Mesenchymal stem cell (in vitro differentiated cells and primary cell): ENCODE data around the gene MYO1D.

Experiments
- DNase-seq: peaks from one replicate; pipeline ENCODE4 v3.0.0-alpha.2; 2013
- H2AFZ ChIP-seq: one replicate; pipeline ENCODE4 v1.6.1; 2013; ENCODE audit warnings: low read depth, mild to moderate bottlenecking, control low read depth, inconsistent platforms, low read length, moderate library complexity
- H2AK5ac ChIP-seq: 2 replicates; pipeline ENCODE4 v1.6.1; 2013; ENCODE audit warnings: low read length, moderate library complexity, mild to moderate bottlenecking, inconsistent platforms; ENCODE audit not compliant: severe bottlenecking
- H2BK120ac ChIP-seq: one replicate; pipeline ENCODE4 v1.6.1; 2013; ENCODE audit warnings: low read depth, mild to moderate bottlenecking, inconsistent platforms, low read length, moderate library complexity
- H2BK12ac ChIP-seq, 2 experiments: one replicate each; pipeline ENCODE4 v1.6.1; 2013; ENCODE audit warnings: inconsistent platforms in 2 of 2, low read length in 2 of 2, mild to moderate bottlenecking in 2 of 2, moderate library complexity in 2 of 2, control low read depth in 1 of 2
- H2BK15ac ChIP-seq: one replicate; pipeline ENCODE4 v1.6.1; 2013; ENCODE audit warnings: mild to moderate bottlenecking, low read depth, inconsistent platforms; ENCODE audit not compliant: poor library complexity, severe bottlenecking
- H2BK5ac ChIP-seq: 2 replicates; pipeline ENCODE4 v1.6.1; 2013; ENCODE audit warnings: low read depth, mild to moderate bottlenecking, low read length, control low read depth, inconsistent platforms; ENCODE audit not compliant: poor library complexity, severe bottlenecking
- H3K14ac ChIP-seq, 2 experiments: one replicate each; pipeline ENCODE4 v1.6.1; 2013; ENCODE audit warnings: inconsistent platforms in 2 of 2, low read length in 2 of 2, control low read depth in 1 of 2, mild to moderate bottlenecking in 1 of 2, moderate library complexity in 1 of 2
- H3K18ac ChIP-seq, 2 experiments: one replicate each; pipeline ENCODE4 v1.6.1; 2013; ENCODE audit warnings: inconsistent platforms in 2 of 2, low read length in 2 of 2, control low read depth in 1 of 2, low read depth in 1 of 2, mild to moderate bottlenecking in 1 of 2
- H3K23ac ChIP-seq, 2 experiments: one replicate each; pipeline ENCODE4 v1.6.1; 2013; ENCODE audit warnings: inconsistent platforms in 2 of 2, low read length in 2 of 2, mild to moderate bottlenecking in 2 of 2, moderate library complexity in 2 of 2, control low read depth in 1 of 2
- H3K27ac ChIP-seq: 2 replicates; pipeline ENCODE4 v1.5.1; 2013; ENCODE audit warnings: mild to moderate bottlenecking, moderate library complexity, low read length, control low read depth, inconsistent platforms; ENCODE audit not compliant: poor library complexity, severe bottlenecking
- H3K27me3 ChIP-seq, 2 experiments: 2 replicates each; pipeline versions ENCODE4 v1.6.1 to v1.7.0; 2013; ENCODE audit warnings: low read length in 2 of 2, mild to moderate bottlenecking in 2 of 2, moderate library complexity in 2 of 2, control low read depth in 1 of 2, inconsistent platforms in 1 of 2; ENCODE audit not compliant: control insufficient read depth in 1 of 2, insufficient read depth in 1 of 2
- H3K36me3 ChIP-seq, 2 experiments: 2 replicates each; pipeline versions ENCODE4 v1.6.1 to v1.7.0; 2013; ENCODE audit warnings: low read length in 2 of 2, control low read depth in 1 of 2, inconsistent platforms in 1 of 2, low read depth in 1 of 2, mild to moderate bottlenecking in 1 of 2; ENCODE audit not compliant: insufficient read depth in 2 of 2, control insufficient read depth in 1 of 2
- H3K4ac ChIP-seq, 2 experiments: one replicate each; pipeline ENCODE4 v1.6.1; 2013; ENCODE audit warnings: inconsistent platforms in 2 of 2, low read length in 2 of 2, mild to moderate bottlenecking in 2 of 2, moderate library complexity in 2 of 2, control low read depth in 1 of 2, low read depth in 1 of 2
- H3K4me1 ChIP-seq: 2 replicates; pipeline ENCODE4 v1.6.1; 2013; ENCODE audit warnings: low read depth, low read length, control low read depth; ENCODE audit not compliant: control insufficient read depth, insufficient read depth
- H3K4me2 ChIP-seq: 2 replicates; pipeline ENCODE4 v1.6.1; 2013; ENCODE audit warnings: low read length, mild to moderate bottlenecking, inconsistent platforms; ENCODE audit not compliant: poor library complexity, severe bottlenecking
- H3K4me3 ChIP-seq, 2 experiments: 2 replicates each; pipeline versions ENCODE4 v1.5.1 to v1.7.0; 2013; ENCODE audit warnings: low read length in 2 of 2, mild to moderate bottlenecking in 2 of 2, control low read depth in 1 of 2, low read depth in 1 of 2; ENCODE audit not compliant: insufficient read depth in 1 of 2
- H3K79me1 ChIP-seq: replicated peaks from 2 replicates; pipeline ENCODE4 v1.6.1; 2013; ENCODE audit warnings: mild to moderate bottlenecking, control low read depth, low read length, inconsistent platforms; ENCODE audit not compliant: poor library complexity, severe bottlenecking
- H3K9ac ChIP-seq: 2 replicates; pipeline ENCODE4 v1.7.0; 2013; ENCODE audit warnings: mild to moderate bottlenecking, low read length, moderate library complexity
- H3K9me3 ChIP-seq: 2 replicates; pipeline ENCODE4 v1.7.0; 2013; ENCODE audit warnings: mild to moderate bottlenecking, low read length; ENCODE audit not compliant: control insufficient read depth
- H4K8ac ChIP-seq: one replicate; pipeline ENCODE4 v1.6.1; 2013; ENCODE audit warnings: inconsistent platforms, mild to moderate bottlenecking, low read length, moderate library complexity
- H4K91ac ChIP-seq: one replicate; pipeline ENCODE4 v1.6.1; 2013; ENCODE audit warnings: mild to moderate bottlenecking, low read length, inconsistent platforms
- WGBS: methylation state at CpG from one replicate; pipeline ENCODE4 v1.1.7; 2013; ENCODE audit warnings: mixed read lengths; 5-methylcytosine and 5-hydroxymethylcytosine counted together

MYO1D gene

DNA sequence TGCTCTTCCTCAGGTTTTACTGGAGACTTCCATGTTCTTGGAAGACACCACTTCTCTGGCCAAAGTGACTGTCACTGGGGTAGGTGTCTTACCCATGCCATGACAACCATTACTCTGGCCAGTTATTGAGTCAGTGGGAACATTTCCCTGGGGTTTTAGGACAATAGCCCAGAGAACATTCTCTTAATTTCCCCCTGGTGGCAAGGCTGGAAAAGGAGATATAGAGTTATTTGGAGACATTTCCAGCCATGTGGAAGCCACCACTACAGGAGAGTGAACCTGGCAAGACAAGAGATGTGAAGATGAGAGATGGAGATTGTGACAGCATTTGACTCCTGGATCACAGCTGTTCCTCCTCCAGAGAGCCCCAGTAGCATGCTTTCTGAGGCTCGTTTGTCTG is 283.9 kb downstream of the MYO1D start:
- H3K79me1 ChIP-seq = no peaks in the 10 kb centered on the region
- no peak overlapping the region for H3K4ac ChIP-seq
- H3K9ac ChIP-seq = no peak overlapping the region
- no peak overlapping the region for H4K8ac ChIP-seq
- H2BK120ac ChIP-seq = no peak overlapping the region
- H3K4me3 ChIP-seq = no peak overlapping the region
- H3K9me3 ChIP-seq = no peaks in the 10 kb centered on the region
- no peak overlapping the region for H2BK5ac ChIP-seq
- H3K18ac ChIP-seq = no peak overlapping the region
- H3K4me1 ChIP-seq = no peaks in the 10 kb centered on the region
- H4K91ac ChIP-seq = no peak overlapping the region
- H3K14ac ChIP-seq = no peak overlapping the region
- WGBS = 89% methylated on average over 1 of the region's 1 CpG
- H3K23ac ChIP-seq = no peak overlapping the region
- peaks cover 0 to 31% of the 10 kb centered on the region in 2 experiments for H3K36me3 ChIP-seq
- no peak overlapping the region for H2BK12ac ChIP-seq
- H2AFZ ChIP-seq = no peak overlapping the region
- H3K27me3 ChIP-seq = no peaks in the 10 kb centered on the region
- DNase-seq = peak; percentile 3
- no peak overlapping the region for H3K4me2 ChIP-seq
- no peak overlapping the region for H2BK15ac ChIP-seq
- H2AK5ac ChIP-seq = no peak overlapping the region
- no peak overlapping the region for H3K27ac ChIP-seq

DNA sequence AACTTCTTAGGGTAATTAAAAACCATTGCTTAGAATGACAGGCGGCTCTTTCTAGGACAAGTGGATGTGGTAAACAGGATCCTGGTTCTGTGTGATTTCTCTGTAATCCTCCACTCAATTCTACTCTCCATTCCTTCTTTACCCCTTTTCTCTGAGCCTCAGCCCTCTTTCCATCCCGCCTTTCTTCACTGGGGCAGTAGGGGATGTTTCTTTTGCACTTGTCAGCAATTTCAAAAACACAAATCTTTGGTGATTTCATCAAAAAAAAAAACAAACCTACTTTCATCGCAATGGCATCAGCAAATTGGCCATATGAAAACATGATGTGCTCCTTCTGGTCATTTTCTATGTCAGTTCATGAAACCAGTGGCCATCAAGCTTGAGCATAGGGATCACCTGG is 285.5 kb downstream of the MYO1D start:
- Histone ChIP-seq H2AFZ (no peak overlapping the region), H2AK5ac (no peak overlapping the region), H3K4me3 (no peak overlapping the region), H3K18ac (no peak overlapping the region), H3K4ac (no peak overlapping the region), H3K27me3 (no peaks in the 10 kb centered on the region), H3K14ac (no peak overlapping the region), H3K27ac (no peak overlapping the region), H4K8ac (no peak overlapping the region), H3K9ac (no peak overlapping the region), H3K36me3 (peaks cover 0 to 26% of the 10 kb centered on the region in 2 experiments), H4K91ac (no peak overlapping the region), H3K79me1 (no peaks in the 10 kb centered on the region), H3K23ac (no peak overlapping the region), H2BK120ac (no peak overlapping the region), H2BK15ac (no peak overlapping the region), H3K9me3 (no peaks in the 10 kb centered on the region), H2BK12ac (no peak overlapping the region), H3K4me2 (no peak overlapping the region), H3K4me1 (no peaks in the 10 kb centered on the region), H2BK5ac (no peak overlapping the region)
- no peak for DNase-seq
- WGBS = 92% methylated on average over 3 of the region's 3 CpGs

DNA sequence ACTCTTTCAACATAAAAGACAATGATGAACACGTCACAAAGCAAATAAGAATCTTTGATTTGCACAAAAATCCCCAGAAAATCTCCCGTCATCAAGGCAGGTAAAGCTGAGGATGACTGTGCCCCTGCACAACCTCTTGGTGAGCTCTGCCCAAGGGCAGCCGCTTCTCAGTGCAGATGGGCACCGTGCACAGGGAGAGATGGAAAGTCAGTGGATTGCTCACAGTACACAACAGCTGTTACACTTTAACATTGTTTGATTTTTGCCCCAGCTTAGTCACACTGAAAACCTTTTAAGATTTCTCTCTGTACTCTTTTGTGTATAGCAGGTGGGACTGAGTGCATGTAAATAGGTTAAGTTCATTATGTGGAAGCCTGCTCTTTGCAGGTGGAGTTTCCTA is 285.9 kb downstream of the MYO1D start:
- no peak overlapping the region for H3K4me2 ChIP-seq
- no peak overlapping the region for H2AFZ ChIP-seq
- no peak overlapping the region for H4K91ac ChIP-seq
- no peak overlapping the region for H2BK5ac ChIP-seq
- no peak overlapping the region for H2BK15ac ChIP-seq
- H4K8ac ChIP-seq = no peak overlapping the region
- no peak for DNase-seq
- H3K27ac ChIP-seq = no peak overlapping the region
- H3K4me3 ChIP-seq = no peak overlapping the region
- no peak overlapping the region for H3K23ac ChIP-seq
- 97% methylated on average over 4 of the region's 4 CpGs for WGBS
- H3K14ac ChIP-seq = no peak overlapping the region
- H3K18ac ChIP-seq = no peak overlapping the region
- no peak overlapping the region for H3K9ac ChIP-seq
- H3K27me3 ChIP-seq = no peaks in the 10 kb centered on the region
- no peak overlapping the region for H2BK12ac ChIP-seq
- no peak overlapping the region for H2BK120ac ChIP-seq
- no peaks in the 10 kb centered on the region for H3K4me1 ChIP-seq
- no peaks in the 10 kb centered on the region for H3K9me3 ChIP-seq
- no peaks in the 10 kb centered on the region for H3K79me1 ChIP-seq
- no peak overlapping the region for H2AK5ac ChIP-seq
- no peak overlapping the region for H3K4ac ChIP-seq
- peaks cover 0 to 23% of the 10 kb centered on the region in 2 experiments for H3K36me3 ChIP-seq

DNA sequence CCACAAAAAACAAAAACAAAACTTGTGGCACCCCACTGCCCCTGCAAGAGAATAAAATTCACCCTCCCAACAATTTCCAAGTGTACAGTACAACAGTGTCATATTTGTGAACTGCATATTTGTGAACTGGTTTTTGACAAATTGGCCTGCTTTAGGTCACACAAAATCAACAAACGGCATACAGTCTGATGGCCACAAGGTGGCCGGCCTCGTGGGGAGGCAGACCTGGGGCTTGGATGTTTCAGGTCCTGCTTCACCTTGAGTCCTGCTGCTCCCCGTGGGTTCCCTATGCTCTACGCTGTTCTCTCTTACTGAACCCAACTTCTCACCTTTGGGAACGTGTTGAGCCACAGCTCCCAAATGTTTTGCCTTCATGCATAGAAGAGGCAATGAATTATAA is 287.9 kb downstream of the MYO1D start:
- DNase-seq = no peak
- no peak overlapping the region for H4K8ac ChIP-seq
- H3K4me3 ChIP-seq = no peak overlapping the region
- no peak overlapping the region for H3K27ac ChIP-seq
- H4K91ac ChIP-seq = no peak overlapping the region
- H3K27me3 ChIP-seq = no peaks in the 10 kb centered on the region
- H3K9me3 ChIP-seq = peaks cover 1% of the 10 kb centered on the region
- no peak overlapping the region for H2BK15ac ChIP-seq
- no peak overlapping the region for H3K14ac ChIP-seq
- H3K79me1 ChIP-seq = no peaks in the 10 kb centered on the region
- H2BK5ac ChIP-seq = no peak overlapping the region
- no peak overlapping the region for H2AK5ac ChIP-seq
- no peak overlapping the region for H3K9ac ChIP-seq
- H3K4me1 ChIP-seq = no peaks in the 10 kb centered on the region
- no peak overlapping the region for H2BK12ac ChIP-seq
- no peak overlapping the region for H3K23ac ChIP-seq
- H2AFZ ChIP-seq = no peak overlapping the region
- no peak overlapping the region for H2BK120ac ChIP-seq
- peaks cover 0 to 17% of the 10 kb centered on the region in 2 experiments for H3K36me3 ChIP-seq
- no peak overlapping the region for H3K4ac ChIP-seq
- no peak overlapping the region for H3K4me2 ChIP-seq
- WGBS = 71% methylated on average over 6 of the region's 6 CpGs
- no peak overlapping the region for H3K18ac ChIP-seq
